D721Med (cell line): ENCODE results near the gene DDX53.

ENCODE experiments used
- DNase-seq: peaks from one replicate; pipeline ENCODE4 v3.0.0; 2011; ENCODE audit warnings: low spot score; ENCODE audit not compliant: insufficient read length
- FAIRE-seq: peaks from 2 replicates; lab custom pipeline; 2011; peaks lifted over from hg19 to GRCh38; lab: Jason Lieb, UNC
- CTCF ChIP-seq: IDR thresholded peaks from 2 replicates; pipeline ENCODE4 v1.5.1; 2012; ENCODE audit warnings: mild to moderate bottlenecking, control low read depth; ENCODE audit not compliant: insufficient read depth; ENCODE audit errors: missing control alignments

The DDX53 gene

GRCh38 chrX:22999696-23000223 lies at the start of gene DDX53:
DDX53 (plus strand) TSS chrX:22999960; CDS start chrX:23000058, 98 bp downstream.
- FAIRE-seq (no peak), DNase-seq (no peak)
- TF ChIP-seq CTCF: no peak

- TF ChIP-seq CTCF: no peak
- FAIRE-seq: no peak
- DNase-seq: no peak
Measured at GRCh38 chrX:22950269-22951266, 49.2 kb upstream of the DDX53 start.

- TF ChIP-seq CTCF: no peak
- FAIRE-seq (no peak), DNase-seq (no peak)
Measured at GRCh38 chrX:22952010-22952409, 47.8 kb upstream of the DDX53 start.

GRCh38 chrX:22958250-22958649 lies 41.5 kb upstream of the DDX53 start:
- FAIRE-seq (no peak), DNase-seq (no peak)
- TF ChIP-seq CTCF: no peak

GRCh38 chrX:22959204-22959920 lies 40.4 kb upstream of the DDX53 start:
- FAIRE-seq (no peak), DNase-seq (no peak)
- no peak for TF ChIP-seq CTCF

- DNase-seq (no peak), FAIRE-seq (no peak)
- no peak for TF ChIP-seq CTCF
Measured at GRCh38 chrX:22963196-22963595, 36.6 kb upstream of the DDX53 start.

GRCh38 chrX:22968494-22968893 lies 31.3 kb upstream of the DDX53 start:
- no peak for FAIRE-seq

More at GRCh38 chrX:22968494-22968893, 31.3 kb upstream of the DDX53 start:
- no peak for TF ChIP-seq CTCF
- no peak for DNase-seq
